GM19372 (cell line): ENCODE data around the gene NUP205.

ENCODE experiments used
- ATAC-seq: cut with Tn5 transposase; IDR thresholded peaks from one replicate; pipeline ENCODE4 v1.9.1; 2021; ENCODE audit warnings: mild to moderate bottlenecking, low read depth, moderate library complexity; ENCODE audit not compliant: unreplicated experiment

The NUP205 gene

DNA sequence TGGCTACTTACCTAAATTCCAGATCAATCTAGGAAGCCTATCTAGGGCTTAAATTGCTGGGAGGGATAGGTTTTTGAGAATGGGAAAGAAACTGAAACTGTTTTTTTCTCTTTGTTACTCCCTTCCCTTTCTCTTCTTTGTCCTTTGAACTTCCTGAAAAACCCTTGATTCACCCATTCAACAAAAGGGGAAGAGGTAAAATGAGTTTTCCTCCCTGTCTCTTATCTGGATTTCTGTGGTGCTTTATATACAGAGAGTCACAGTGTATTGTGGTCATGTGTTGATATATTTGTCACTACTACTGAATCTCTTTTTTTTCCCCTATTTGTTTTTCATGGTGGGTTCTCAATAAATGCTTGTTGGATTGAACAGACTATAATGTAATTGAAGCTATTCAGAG is 19.8 kb upstream of the NUP205 start:
- no peak for ATAC-seq

DNA sequence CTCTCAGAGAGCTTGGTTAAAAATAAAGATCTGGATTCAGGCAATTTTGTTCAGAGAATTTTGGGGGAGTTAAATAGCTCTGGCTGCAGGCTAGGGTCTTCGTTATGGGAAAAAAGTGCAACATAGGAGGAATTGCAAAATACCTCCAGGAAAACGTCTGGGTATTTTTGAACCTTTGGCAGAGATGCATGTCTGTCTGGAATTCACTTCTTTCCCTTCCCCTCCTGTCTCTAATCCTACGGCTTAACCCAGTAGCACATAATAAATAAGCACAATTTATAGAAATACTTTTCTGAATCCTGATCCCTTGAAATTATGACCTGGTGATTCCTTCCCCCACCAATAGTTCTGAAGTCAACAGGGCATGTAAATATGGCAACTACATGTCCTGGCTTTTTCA is 19.3 kb upstream of the NUP205 start:
- ATAC-seq: no peak

- no peak for ATAC-seq
These were observed 18.1 kb upstream of the NUP205 start for GRCh38 chr7:135539629-135540028.

GRCh38 chr7:135541029-135541428 is 16.7 kb upstream of the NUP205 start:
- ATAC-seq: no peak

DNA sequence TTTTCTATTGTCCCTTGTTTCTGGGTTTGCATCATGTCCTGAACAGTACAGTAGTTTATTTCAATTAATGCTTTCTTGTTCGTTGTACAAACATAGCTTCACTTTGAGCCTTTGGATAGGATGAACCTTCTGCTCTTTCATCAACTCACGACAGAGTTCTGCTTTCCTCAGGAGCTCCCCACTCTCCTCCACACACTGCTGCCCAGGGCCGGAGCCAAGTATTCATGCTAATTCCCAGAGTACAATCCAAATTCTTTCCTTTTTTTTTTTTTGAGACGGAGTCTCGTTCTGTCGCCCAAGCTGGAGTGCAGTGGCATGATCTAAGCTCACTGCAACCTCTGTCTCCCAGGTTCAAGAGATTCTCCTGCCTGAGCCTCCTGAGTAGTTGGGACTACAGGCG is 7.5 kb upstream of the NUP205 start:
- no peak for ATAC-seq

GRCh38 chr7:135552148-135552547 is 5.6 kb upstream of the NUP205 start:
- ATAC-seq: no peak

DNA sequence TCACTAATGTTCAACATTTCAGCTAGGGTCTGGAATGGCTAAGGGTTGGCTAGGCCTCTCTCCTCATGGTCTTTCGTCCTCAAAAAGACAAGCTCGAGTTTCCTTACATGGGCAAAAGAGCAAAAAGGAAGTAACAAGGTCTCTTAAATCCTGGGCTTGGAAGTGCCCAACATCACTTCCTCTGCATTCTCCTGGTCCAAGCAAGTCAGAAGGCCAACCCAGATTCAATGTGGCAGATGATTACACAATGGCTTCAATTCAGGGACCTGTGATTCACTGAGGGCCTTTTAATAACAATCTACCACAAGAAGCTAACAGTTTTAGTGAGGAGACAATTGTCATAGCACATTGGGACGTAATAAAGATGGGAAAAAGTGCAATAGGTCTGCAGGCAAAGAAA is 4.4 kb upstream of the NUP205 start:
- ATAC-seq: no peak

- ATAC-seq: peak; percentile 57
These were observed 635 bp downstream of the NUP205 start for GRCh38 chr7:135558337-135558767.

DNA sequence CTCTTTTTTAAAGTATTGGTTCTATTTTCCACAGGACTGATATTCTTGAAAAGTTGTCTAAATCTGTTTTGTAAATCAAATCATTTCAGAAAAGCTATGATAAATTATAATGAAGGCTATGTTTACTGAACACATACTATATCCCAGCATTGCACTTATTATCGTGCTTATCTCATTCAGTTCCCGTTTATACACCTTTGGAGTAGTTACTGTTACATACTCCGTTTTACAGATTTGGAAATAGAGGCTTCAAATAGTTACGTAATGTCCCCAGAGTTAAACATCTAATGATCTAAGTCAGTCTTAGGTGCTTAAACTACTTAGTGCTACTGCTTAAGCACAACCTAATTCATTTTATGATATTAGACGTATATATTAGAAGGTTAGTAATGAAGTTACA is 1.2 kb downstream of the NUP205 start:
- ATAC-seq: no peak

DNA sequence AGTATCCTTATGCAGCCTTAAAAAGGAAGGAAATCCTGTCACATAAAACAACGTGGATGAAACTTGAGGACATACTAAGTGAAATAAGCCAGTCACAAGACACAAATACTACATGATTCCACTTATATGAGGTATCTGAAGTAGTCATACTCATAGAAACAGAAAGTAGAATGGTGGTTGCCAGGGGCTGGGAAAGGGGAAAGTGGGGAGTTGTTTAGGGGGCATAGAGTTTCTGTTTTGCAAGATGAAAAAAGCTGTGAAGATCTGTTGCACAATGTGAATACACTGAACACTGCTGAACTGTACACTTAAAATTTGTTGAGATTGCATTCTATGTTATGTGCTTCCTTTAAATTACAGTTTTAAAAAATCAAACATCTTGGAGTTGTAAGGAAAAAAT is 2.9 kb downstream of the NUP205 start:
- no peak for ATAC-seq

- no peak for ATAC-seq
These were observed 5.0 kb downstream of the NUP205 start for GRCh38 chr7:135562720-135563119.

GRCh38 chr7:135571834-135572233 is 14.1 kb downstream of the NUP205 start:
- no peak for ATAC-seq

GRCh38 chr7:135573541-135573940 is 15.8 kb downstream of the NUP205 start:
- ATAC-seq: no peak

GRCh38 chr7:135575296-135575695 is 17.6 kb downstream of the NUP205 start:
- ATAC-seq: no peak

DNA sequence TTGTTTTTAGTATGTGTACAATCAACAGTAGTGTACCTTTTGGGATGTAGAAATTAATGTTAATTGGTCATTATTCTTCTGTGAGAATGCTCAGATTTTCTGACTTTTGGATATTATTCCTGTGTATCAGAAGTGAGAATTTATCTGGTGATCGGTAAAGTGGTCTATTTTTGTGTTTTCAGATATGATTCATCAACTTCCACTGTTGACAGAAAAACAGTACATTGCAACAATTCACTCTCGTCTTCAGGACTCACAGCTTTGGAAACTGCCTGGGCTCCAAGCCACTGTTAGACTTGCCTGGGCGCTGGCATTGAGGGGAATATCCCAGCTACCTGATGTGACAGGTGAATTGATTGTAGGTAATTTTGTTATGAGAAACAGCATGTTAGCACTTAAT is 20.9 kb downstream of the NUP205 start:
- no peak for ATAC-seq

GRCh38 chr7:135584362-135585353 is 26.9 kb downstream of the NUP205 start:
- no peak for ATAC-seq

DNA sequence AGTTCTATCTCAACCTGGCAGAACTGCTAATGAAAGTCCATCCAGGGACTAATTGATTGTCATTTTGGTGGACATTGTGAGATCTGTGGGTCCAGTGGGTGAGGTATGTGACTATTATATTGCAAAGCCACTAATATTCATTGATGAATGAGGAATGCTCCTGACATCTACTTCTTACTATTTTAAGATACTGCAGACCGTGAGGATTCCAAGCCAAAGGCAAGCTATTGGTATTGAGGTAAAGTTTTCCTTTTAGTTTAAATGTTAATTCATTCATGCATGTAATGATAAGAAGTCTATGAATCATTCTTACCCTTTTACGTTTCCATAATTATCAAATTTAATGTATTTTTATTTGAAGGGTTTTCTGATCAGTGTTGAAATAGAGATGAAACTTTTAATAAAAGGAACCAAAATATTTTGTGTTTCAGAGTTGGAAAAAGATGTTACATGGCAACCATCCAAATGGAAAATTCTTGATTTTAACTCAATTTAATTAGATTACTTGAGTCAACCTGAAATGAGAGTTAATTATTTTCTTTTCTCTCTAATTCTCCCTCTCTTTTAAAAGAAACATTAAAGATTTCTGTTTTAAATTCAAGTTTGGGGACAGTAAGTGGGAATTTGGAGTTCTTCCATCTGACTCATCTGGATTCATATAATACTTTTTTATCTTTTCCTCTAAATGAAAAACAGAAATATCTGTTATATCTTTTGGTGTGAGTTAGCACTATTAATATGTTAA is 39.6 kb downstream of the NUP205 start:
- no peak for ATAC-seq

DNA sequence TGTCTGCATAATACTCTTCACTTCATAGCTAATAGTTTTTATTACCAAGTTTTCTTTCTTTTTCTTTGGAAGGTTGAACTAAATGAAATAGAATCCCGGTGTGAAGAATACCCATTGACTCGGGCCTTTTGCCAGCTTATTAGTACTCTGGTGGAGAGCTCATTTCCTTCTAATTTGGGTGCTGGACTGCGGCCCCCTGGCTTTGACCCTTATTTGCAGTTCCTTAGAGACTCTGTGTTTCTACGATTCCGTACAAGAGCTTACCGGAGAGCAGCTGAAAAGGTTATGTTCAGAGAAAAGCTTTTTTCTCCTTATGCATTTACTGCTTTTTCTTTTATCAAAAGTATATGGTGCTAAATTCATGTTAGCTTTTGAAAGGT is 40.2 kb downstream of the NUP205 start:
- no peak for ATAC-seq

- no peak for ATAC-seq
These were observed 41.8 kb downstream of the NUP205 start for GRCh38 chr7:135599471-135599870.

DNA sequence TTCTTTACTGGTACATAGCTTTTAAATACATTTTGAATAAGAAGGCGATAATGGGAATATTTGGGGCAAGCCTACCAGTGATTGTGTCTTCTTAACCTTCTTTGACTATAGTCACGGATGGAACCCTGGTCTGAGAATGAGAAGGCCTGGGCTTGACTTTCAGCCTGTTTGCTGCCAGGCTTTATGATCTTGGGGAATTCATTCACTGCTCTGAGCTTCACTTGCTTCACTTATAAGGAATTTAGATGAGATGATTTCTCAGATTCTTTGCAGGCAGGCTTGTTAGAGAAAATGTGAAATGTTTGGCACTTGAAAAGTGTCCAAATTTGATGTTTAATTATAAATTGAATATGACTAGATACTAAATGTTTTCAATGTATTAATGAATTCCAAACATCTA is 42.5 kb downstream of the NUP205 start:
- no peak for ATAC-seq

DNA sequence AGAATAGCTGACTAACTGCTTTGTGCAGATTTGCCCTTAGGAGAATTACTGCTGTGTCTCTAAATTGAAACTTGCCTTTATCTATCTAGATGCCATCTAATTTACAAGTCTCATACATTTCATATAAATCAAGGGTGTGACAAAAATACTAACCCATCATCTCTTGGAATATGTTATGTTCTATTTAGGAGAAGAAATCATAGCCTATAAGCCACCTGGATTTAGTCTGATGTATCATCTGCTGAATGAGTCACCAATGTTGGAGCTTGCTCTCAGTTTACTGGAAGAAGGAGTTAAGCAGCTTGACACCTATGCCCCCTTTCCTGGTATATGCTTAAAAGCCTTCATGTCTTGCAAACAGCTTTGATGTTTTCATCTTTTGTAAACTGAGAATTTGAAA is 43.5 kb downstream of the NUP205 start:
- ATAC-seq: no peak

- no peak for ATAC-seq
These were observed 44.6 kb downstream of the NUP205 start for GRCh38 chr7:135602304-135602703.
